Measurements from ENCODE around the gene LRRC4.

DNA sequence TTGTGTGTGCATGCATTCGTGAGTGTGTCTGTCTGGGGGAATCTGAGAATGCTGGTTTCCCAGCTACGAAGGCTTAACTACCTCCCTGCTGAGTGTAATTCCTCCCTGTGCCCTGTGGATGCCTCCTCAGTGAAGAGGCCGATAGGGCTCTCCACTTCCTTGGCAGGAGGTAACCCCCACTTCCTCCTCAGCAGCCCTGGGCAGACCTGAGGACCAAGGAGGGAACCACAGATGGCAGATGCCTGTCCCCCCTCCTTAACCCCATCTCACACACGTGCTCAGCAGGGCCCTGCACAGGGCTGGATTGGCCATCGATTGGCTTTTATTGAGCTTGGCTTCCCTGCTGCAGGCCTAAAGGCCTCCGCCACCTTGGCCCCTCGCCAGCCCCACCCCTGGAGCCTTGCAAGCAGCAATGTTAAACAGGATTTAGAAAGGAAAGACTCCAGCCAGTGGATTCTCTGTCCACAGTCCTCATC, 45.6 kb upstream of the LRRC4 start:
- TF ChIP-seq, protein P1, sequence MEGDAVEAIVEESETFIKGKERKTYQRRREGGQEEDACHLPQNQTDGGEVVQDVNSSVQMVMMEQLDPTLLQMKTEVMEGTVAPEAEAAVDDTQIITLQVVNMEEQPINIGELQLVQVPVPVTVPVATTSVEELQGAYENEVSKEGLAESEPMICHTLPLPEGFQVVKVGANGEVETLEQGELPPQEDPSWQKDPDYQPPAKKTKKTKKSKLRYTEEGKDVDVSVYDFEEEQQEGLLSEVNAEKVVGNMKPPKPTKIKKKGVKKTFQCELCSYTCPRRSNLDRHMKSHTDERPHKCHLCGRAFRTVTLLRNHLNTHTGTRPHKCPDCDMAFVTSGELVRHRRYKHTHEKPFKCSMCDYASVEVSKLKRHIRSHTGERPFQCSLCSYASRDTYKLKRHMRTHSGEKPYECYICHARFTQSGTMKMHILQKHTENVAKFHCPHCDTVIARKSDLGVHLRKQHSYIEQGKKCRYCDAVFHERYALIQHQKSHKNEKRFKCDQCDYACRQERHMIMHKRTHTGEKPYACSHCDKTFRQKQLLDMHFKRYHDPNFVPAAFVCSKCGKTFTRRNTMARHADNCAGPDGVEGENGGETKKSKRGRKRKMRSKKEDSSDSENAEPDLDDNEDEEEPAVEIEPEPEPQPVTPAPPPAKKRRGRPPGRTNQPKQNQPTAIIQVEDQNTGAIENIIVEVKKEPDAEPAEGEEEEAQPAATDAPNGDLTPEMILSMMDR (conservative IDR thresholded peaks at IDR 0.05; ENCODE audit: low read depth, low read length) = no peak
- TF ChIP-seq EZH2 (IDR thresholded peaks at IDR 0.05; ENCODE audit: low read length, unreplicated experiment) = no peak
